ENCODE measurements around the gene TMEM169.

The TMEM169 gene

GRCh38 chr2:216094701-216095100, 13.0 kb downstream of the TMEM169 start:
- TF ChIP-seq EZH2 (IDR thresholded peaks at IDR 0.05; ENCODE audit: borderline replicate concordance, low read length) (no peak), CTCF (IDR thresholded peaks at IDR 0.05; ENCODE audit: low read length) (no peak)
- no peak overlapping the region for H3K27ac ChIP-seq (ENCODE audit: low read depth, low read length, poor library complexity, severe bottlenecking)
- H2AFZ ChIP-seq (ENCODE audit: low read length) = no peak overlapping the region
- H3K9me3 ChIP-seq (ENCODE audit: low read length) = no peaks in the 10 kb centered on the region
- H3F3A ChIP-seq (ENCODE audit: insufficient read depth, low read length) = no peaks in the 10 kb centered on the region
- H3K9ac ChIP-seq (ENCODE audit: low read length) = no peak overlapping the region
- no peaks in the 10 kb centered on the region for H3K79me2 ChIP-seq (ENCODE audit: insufficient read depth, low read length)
- H3K4me3 ChIP-seq (ENCODE audit: low read depth, low read length, poor library complexity, severe bottlenecking) = no peak overlapping the region
- H3K36me3 ChIP-seq (ENCODE audit: insufficient read depth, low read length) = no peaks in the 10 kb centered on the region
- no peak overlapping the region for H3K4me2 ChIP-seq (ENCODE audit: low read length)
- H4K20me1 ChIP-seq (ENCODE audit: insufficient read depth, low read length) = no peaks in the 10 kb centered on the region
- no peaks in the 10 kb centered on the region for H3K9me2 ChIP-seq (ENCODE audit: low read depth, low read length)
- no peaks in the 10 kb centered on the region for H3K4me1 ChIP-seq (ENCODE audit: insufficient read depth, low read length, severe bottlenecking)
- no peaks in the 10 kb centered on the region; the same call in 1 of the 2 replicates for H3K27me3 ChIP-seq (ENCODE audit: insufficient read depth, low read length)

DNA sequence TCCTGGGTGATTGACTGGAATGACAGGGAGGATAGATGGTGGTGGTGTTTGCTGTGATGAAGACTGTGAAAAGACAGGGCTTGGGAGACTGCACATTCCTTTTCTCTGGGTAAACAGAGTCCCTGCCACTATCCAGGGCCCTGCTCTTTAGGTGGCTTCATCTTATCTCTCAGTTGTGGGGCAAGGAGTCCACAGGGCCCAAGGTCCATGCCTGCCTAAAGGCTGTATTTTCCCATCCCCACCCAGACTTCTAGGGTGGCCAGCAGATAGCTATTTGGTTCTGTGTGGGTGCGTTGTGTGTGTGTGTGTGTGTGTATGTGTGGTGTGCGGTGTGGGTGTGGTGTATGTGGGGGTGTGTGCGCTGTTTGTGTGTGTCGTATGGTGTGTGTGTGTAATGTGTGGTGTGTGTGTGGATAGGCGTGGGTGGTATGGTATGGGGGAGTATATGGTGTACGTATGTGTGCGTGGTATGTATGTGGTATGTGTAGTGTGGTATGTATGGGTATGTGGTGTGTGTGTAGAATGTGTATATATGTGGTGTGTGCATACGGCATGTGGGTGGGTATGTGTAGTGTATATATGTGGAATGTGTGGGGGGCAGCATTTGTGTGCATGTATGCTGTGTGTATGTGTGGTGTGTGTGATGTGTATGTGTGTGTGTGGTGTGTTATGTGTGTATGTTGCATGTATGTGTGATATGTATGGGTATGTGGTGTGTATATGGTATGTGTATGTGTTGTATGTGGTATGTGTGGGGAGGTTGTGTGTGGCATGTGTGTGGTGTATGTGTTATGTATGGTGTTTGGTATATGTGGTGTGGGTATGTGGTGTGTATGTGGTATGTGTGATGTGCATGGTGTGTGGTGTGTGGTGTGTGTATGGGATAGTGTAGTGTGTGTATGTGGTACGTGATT, 17.0 kb downstream of the TMEM169 start:
- TF ChIP-seq CTCF (IDR thresholded peaks at IDR 0.05; ENCODE audit: low read length) (no peak), EZH2 (IDR thresholded peaks at IDR 0.05; ENCODE audit: borderline replicate concordance, low read length) (no peak)
- Histone ChIP-seq H3K9ac (ENCODE audit: low read length) (no peak overlapping the region), H3K27ac (ENCODE audit: low read depth, low read length, poor library complexity, severe bottlenecking) (no peak overlapping the region), H3F3A (ENCODE audit: insufficient read depth, low read length) (no peaks in the 10 kb centered on the region), H3K36me3 (ENCODE audit: insufficient read depth, low read length) (no peaks in the 10 kb centered on the region), H3K4me3 (ENCODE audit: low read depth, low read length, poor library complexity, severe bottlenecking) (no peak overlapping the region), H3K9me2 (ENCODE audit: low read depth, low read length) (no peaks in the 10 kb centered on the region), H2AFZ (ENCODE audit: low read length) (no peak overlapping the region), H3K4me1 (ENCODE audit: insufficient read depth, low read length, severe bottlenecking) (no peaks in the 10 kb centered on the region), H4K20me1 (ENCODE audit: insufficient read depth, low read length) (no peaks in the 10 kb centered on the region), H3K4me2 (ENCODE audit: low read length) (no peak overlapping the region), H3K27me3 (ENCODE audit: insufficient read depth, low read length) (no peaks in the 10 kb centered on the region; the same call in 1 of the 2 replicates), H3K9me3 (ENCODE audit: low read length) (no peaks in the 10 kb centered on the region), H3K79me2 (ENCODE audit: insufficient read depth, low read length) (no peaks in the 10 kb centered on the region)

DNA sequence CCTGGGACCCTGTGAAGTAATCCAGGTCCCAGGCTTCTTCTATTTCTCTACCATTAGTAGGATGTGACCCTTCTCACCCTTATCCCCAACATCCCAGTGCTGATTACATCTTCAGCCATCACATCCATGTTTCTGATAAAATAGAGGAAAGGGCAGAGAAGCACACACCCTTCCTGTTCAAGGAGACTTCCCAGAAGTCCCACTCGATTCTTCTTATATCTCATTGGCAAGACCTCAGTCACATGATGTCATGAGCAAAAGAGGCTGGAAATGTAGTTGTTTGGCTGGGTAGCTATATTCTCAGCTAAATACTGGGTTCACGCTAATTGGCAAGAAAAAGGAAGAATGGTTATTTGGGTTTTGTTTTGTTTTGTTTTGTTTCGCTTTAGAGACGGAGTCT, 19.4 kb downstream of the TMEM169 start:
- no peak overlapping the region for H3K4me2 ChIP-seq (ENCODE audit: low read length)
- no peaks in the 10 kb centered on the region for H3K9me2 ChIP-seq (ENCODE audit: low read depth, low read length)
- H3K79me2 ChIP-seq (ENCODE audit: insufficient read depth, low read length) = no peaks in the 10 kb centered on the region
- H3K9me3 ChIP-seq (ENCODE audit: low read length) = no peaks in the 10 kb centered on the region
- H3K36me3 ChIP-seq (ENCODE audit: insufficient read depth, low read length) = no peaks in the 10 kb centered on the region
- no peak overlapping the region for H3K9ac ChIP-seq (ENCODE audit: low read length)
- no peaks in the 10 kb centered on the region for H3K4me1 ChIP-seq (ENCODE audit: insufficient read depth, low read length, severe bottlenecking)
- no peaks in the 10 kb centered on the region for H4K20me1 ChIP-seq (ENCODE audit: insufficient read depth, low read length)
- H2AFZ ChIP-seq (ENCODE audit: low read length) = no peak overlapping the region
- no peak overlapping the region for H3K4me3 ChIP-seq (ENCODE audit: low read depth, low read length, poor library complexity, severe bottlenecking)
- H3F3A ChIP-seq (ENCODE audit: insufficient read depth, low read length) = no peaks in the 10 kb centered on the region
- H3K27me3 ChIP-seq (ENCODE audit: insufficient read depth, low read length) = no peaks in the 10 kb centered on the region; the same call in 1 of the 2 replicates
- TF ChIP-seq EZH2 (IDR thresholded peaks at IDR 0.05; ENCODE audit: borderline replicate concordance, low read length) (no peak), CTCF (IDR thresholded peaks at IDR 0.05; ENCODE audit: low read length) (no peak)
- no peak overlapping the region for H3K27ac ChIP-seq (ENCODE audit: low read depth, low read length, poor library complexity, severe bottlenecking)
